GM12873 (cell line): Measurements from ENCODE around the gene FIG4.

Source experiments
- TF ChIP-seq, protein P1 (sequence below): IDR thresholded peaks from 2 replicates; pipeline ENCODE4 v1.5.1; 2012; ENCODE audit warnings: low read depth, mild to moderate bottlenecking, moderate library complexity, low read length, control low read depth; ENCODE audit not compliant: insufficient read depth; ENCODE audit errors: missing control alignments

Gene FIG4

DNA sequence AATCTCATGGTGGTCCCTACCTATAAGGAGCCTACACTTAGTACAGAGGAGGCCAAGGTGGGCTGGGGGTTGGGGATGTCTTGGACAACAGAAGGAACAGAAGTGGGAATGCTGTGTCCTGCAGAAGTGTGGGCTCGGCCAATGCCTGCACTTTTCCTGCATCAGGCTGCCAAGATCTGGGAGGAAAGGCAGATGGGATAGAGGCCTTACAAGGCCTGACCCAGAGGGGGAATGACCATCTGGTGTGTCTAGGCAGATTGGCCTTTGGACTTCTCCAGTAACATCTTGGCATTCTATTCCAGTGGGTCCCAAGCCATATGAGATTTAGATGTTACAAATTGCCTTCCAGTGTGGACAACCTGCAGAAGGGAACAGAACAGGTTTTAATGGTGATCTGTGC lies 162.3 kb downstream of the FIG4 start:
- TF ChIP-seq, protein P1, sequence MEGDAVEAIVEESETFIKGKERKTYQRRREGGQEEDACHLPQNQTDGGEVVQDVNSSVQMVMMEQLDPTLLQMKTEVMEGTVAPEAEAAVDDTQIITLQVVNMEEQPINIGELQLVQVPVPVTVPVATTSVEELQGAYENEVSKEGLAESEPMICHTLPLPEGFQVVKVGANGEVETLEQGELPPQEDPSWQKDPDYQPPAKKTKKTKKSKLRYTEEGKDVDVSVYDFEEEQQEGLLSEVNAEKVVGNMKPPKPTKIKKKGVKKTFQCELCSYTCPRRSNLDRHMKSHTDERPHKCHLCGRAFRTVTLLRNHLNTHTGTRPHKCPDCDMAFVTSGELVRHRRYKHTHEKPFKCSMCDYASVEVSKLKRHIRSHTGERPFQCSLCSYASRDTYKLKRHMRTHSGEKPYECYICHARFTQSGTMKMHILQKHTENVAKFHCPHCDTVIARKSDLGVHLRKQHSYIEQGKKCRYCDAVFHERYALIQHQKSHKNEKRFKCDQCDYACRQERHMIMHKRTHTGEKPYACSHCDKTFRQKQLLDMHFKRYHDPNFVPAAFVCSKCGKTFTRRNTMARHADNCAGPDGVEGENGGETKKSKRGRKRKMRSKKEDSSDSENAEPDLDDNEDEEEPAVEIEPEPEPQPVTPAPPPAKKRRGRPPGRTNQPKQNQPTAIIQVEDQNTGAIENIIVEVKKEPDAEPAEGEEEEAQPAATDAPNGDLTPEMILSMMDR, result no peak

DNA sequence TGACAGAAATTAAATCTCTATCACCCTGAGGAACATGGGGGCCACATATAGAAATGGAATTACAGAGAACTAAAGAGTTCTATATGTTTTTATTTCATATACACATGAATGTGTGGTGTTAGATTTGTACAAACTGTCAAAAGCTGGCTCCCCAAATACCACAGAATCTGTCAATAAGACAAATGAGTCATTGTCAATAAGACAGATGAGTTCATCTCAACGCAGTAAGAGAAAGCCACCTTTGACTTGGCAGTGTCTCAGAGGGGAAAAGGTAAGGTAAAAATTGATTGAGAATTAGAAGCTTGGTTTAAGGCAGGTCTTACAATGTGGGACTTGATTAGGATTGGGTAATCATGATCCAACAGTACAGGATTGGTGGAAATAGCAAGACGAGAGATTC lies 162.9 kb downstream of the FIG4 start:
- TF ChIP-seq, protein P1, result no peak

DNA sequence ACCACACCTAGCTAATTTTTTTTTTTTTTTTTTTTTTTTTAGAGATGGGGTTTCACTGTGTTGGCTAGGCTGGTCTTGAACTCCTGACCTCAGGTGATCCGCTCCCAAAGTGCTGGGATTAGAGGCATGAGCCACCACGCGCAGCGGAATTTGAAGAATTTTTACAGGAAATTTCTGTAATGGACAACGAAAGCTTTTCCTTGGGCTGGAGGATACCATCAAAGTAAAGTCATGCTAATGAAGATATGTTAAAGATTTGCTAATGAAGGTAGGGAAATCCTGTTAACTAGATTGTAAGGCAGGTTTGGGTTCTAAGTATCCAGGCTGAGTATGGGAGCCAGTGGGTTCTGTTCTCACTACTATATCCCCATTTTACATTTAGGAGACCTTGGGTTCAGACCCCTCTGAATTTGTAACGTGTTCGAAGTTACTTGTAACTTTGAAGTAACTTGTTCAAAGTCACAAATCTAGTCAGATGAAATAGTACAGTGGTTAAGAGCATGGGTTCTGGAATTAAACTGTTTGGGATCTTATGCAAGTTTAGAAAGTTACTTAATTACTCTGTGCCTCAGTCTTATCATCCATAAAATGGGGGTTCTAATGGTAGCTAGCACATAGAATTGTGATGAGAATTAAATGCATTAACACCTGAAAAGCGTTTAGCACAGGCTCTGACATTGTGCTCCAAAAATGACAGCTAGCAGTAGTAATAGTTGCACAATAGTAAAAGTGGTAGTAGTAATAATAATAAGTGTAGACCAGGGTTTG lies 163.6 kb downstream of the FIG4 start:
- TF ChIP-seq, protein P1, result no peak

DNA sequence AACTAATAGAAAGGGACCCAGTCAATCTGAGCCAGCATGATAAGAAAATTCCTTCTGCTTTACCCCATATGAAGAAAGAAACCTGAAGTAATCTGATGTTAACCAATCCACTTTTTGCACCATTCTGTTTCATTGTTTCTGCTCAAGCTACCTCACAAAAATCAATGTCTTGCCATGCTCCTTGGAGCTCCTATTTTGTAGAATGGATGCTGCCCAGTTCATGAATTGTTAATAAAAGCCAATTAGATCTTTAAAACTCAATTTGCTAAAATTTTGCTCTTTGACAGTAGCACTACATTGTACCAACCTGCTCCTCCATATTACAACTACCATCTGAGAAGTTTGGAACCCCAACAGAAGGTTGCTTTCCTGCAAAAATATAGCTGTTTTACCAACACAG lies 170.8 kb downstream of the FIG4 start:
- TF ChIP-seq, protein P1, result no peak

DNA sequence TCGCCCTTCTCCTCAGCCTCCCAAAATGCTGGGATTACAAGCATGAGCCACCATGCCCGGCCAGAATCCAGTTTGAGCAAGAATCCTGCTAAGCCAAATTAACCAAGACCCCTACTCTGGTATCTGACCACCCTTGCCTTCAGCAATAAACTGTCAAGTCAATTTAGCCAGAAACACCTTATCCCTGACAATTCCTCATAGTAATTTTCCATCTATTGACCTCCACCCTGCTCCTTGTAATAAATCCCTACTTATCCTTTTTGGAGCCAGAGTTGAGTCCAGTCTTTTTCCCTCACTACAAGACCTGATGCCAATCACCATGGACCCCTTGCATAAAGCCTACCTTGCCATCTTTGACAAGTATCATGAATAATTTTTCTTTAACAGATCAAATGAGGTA lies 173.0 kb downstream of the FIG4 start:
- TF ChIP-seq, protein P1, result no peak

DNA sequence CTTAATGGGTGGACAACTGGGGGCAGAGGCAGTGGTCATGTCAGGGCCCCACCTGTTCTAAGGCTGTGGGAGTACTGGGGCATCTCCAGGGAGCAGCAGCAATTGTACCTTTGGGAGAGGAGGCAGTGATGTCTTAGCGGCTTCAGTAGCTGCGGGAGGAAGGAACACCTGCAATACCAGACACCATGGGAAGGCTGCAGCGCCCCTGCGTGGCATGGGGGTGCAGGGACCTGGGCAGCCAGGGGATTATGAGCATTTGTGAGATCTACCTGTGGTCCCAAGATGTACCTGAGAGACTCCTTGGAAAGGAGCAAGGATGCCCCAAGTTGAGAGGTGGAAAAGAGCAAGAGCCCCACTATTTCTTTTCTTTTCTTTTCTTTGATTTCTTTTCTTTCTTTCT lies 174.9 kb downstream of the FIG4 start:
- TF ChIP-seq, protein P1, result peak; percentile 51

DNA sequence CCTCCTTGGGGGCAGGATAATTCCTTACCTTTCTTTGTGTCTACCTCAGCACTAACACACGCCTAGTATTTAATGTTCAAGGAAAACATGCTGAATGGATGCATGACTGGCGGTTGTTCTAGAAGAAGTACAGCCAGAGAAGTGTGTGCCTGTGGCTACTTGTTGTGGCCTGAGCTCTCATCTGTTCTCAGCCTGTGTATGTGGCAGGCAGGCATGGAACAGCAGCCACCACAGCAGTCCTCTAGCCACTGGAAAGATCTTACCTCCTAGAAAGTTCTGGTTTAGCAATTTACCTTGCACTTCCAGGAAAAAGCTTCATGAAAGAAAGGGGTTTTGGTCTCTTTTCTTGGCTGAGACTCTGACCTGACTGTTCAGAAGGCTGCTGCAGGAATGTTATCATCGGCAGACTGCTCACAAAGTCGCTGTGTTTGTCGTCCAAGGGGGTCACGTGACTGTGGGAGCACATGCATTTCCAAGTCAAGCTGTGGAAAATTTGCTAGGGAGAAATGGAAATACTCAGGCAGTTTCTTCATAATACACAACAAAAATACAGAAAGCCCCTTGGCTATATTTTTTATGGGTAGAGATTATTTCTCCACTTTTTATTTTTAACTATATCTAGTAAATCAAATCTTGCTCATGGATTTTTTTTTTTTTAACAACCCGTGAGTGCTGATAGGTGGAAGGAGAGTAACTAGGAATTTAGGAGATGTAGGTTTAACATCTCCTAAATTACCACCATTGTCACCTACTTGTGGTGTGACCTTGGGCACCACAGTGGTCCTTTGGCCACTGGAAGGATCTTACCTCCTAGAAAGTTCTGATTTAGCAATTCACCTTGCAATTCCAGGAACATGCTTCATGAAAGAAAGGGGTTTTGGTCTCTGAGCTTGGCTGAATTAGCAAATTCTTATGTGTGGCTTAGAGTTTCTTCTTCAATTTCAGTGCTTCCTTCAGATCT lies 176.2 kb downstream of the FIG4 start:
- TF ChIP-seq, protein P1, result no peak
